ENCODE measurements around the gene PRKAB1. TPM values are rescaled to one million over a fixed set of nuclear protein-coding genes. Genes with fewer than 3 reads are reported as not detected.
A peak's percentile ranks its signal among the peaks of the same experiment; 100 is the strongest.

Gene PRKAB1
- total RNA-seq, 1 experiment from 2014 or later = 36.3 TPM

GRCh38 chr12:119642986-119643385 lies 24.9 kb upstream of the PRKAB1 start:
- H3K4me1 ChIP-seq (ENCODE audit: control insufficient read depth, insufficient read depth, low read length) = no peaks in the 10 kb centered on the region
- no peak for TF ChIP-seq SIN3A (IDR thresholded peaks at IDR 0.05; ENCODE audit: borderline replicate concordance, insufficient read depth, low read depth, low read length)
- TF ChIP-seq, protein P1, sequence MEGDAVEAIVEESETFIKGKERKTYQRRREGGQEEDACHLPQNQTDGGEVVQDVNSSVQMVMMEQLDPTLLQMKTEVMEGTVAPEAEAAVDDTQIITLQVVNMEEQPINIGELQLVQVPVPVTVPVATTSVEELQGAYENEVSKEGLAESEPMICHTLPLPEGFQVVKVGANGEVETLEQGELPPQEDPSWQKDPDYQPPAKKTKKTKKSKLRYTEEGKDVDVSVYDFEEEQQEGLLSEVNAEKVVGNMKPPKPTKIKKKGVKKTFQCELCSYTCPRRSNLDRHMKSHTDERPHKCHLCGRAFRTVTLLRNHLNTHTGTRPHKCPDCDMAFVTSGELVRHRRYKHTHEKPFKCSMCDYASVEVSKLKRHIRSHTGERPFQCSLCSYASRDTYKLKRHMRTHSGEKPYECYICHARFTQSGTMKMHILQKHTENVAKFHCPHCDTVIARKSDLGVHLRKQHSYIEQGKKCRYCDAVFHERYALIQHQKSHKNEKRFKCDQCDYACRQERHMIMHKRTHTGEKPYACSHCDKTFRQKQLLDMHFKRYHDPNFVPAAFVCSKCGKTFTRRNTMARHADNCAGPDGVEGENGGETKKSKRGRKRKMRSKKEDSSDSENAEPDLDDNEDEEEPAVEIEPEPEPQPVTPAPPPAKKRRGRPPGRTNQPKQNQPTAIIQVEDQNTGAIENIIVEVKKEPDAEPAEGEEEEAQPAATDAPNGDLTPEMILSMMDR (IDR thresholded peaks at IDR 0.05) = peak; percentile 60
- peaks cover 3% of the 10 kb centered on the region; the same call in 1 of the 2 replicates for H3K27me3 ChIP-seq (ENCODE audit: control insufficient read depth, insufficient read depth, low read length)
- H3K36me3 ChIP-seq (ENCODE audit: control insufficient read depth, insufficient read depth, low read length) = no peaks in the 10 kb centered on the region
- no peak overlapping the region for H3K27ac ChIP-seq (ENCODE audit: low read length)
- BruUV-seq (replicated peaks) = no TSS peak
- CTCF ChIA-PET = interaction anchor here (0.6 kb wide), 1 partner anchor 697 kb away, joined by 4 read pairs; no protein-coding TSS in a partner anchor
- no peak overlapping the region for H3K4me3 ChIP-seq (ENCODE audit: low read depth in 2 of 2, low read length in 2 of 2)
- in situ Hi-C loops (cut with HindIII; ENCODE audit: low pct_unique_long_range_greater_than_20kb, low sequenced_read_pairs) (no loop called here), intact Hi-C loops (cut with micrococcal nuclease; ENCODE audit: unreplicated experiment) (no loop called here)
- ATAC-seq (no peak), DNase-seq (ENCODE audit: low read depth, low spot score) (no peak)
- no peaks in the 10 kb centered on the region for H3K9me3 ChIP-seq (ENCODE audit: control insufficient read depth, insufficient read depth, low read depth, low read length)
- POLR2A ChIA-PET = interaction anchor here (0.6 kb wide), 1 partner anchor 1372 kb away, joined by 11 read pairs; no protein-coding TSS in a partner anchor

GRCh38 chr12:119644930-119645329 lies 23.0 kb upstream of the PRKAB1 start:
- intact Hi-C loops (cut with micrococcal nuclease; ENCODE audit: unreplicated experiment) = no loop called here
- Histone ChIP-seq H3K4me1 (ENCODE audit: control insufficient read depth, insufficient read depth, low read length) (no peaks in the 10 kb centered on the region), H3K27me3 (ENCODE audit: control insufficient read depth, insufficient read depth, low read length) (no peaks in the 10 kb centered on the region; the same call in 1 of the 2 replicates), H3K4me3 (ENCODE audit: low read depth in 2 of 2, low read length in 2 of 2) (no peak overlapping the region), H3K9me3 (ENCODE audit: control insufficient read depth, insufficient read depth, low read depth, low read length) (no peaks in the 10 kb centered on the region), H3K27ac (ENCODE audit: low read length) (no peak overlapping the region), H3K36me3 (ENCODE audit: control insufficient read depth, insufficient read depth, low read length) (no peaks in the 10 kb centered on the region)
- BruUV-seq (replicated peaks) = no TSS peak
- in situ Hi-C loops (cut with HindIII; ENCODE audit: low pct_unique_long_range_greater_than_20kb, low sequenced_read_pairs) = no loop called here
- DNase-seq (ENCODE audit: low read depth, low spot score) (no peak), ATAC-seq (no peak)
- ChIA-PET POLR2A (no interaction called here), CTCF (no interaction called here)
- TF ChIP-seq, protein P1 (IDR thresholded peaks at IDR 0.05) = no peak
- TF ChIP-seq TCF7L2 (IDR thresholded peaks at IDR 0.05; ENCODE audit: low read depth, low read length) (no peak), SIN3A (IDR thresholded peaks at IDR 0.05; ENCODE audit: borderline replicate concordance, insufficient read depth, low read depth, low read length) (no peak), POLR2AphosphoS5 (IDR thresholded peaks at IDR 0.05; ENCODE audit: low read depth, low read length) (no peak)
- TF ChIP-seq, protein P2, sequence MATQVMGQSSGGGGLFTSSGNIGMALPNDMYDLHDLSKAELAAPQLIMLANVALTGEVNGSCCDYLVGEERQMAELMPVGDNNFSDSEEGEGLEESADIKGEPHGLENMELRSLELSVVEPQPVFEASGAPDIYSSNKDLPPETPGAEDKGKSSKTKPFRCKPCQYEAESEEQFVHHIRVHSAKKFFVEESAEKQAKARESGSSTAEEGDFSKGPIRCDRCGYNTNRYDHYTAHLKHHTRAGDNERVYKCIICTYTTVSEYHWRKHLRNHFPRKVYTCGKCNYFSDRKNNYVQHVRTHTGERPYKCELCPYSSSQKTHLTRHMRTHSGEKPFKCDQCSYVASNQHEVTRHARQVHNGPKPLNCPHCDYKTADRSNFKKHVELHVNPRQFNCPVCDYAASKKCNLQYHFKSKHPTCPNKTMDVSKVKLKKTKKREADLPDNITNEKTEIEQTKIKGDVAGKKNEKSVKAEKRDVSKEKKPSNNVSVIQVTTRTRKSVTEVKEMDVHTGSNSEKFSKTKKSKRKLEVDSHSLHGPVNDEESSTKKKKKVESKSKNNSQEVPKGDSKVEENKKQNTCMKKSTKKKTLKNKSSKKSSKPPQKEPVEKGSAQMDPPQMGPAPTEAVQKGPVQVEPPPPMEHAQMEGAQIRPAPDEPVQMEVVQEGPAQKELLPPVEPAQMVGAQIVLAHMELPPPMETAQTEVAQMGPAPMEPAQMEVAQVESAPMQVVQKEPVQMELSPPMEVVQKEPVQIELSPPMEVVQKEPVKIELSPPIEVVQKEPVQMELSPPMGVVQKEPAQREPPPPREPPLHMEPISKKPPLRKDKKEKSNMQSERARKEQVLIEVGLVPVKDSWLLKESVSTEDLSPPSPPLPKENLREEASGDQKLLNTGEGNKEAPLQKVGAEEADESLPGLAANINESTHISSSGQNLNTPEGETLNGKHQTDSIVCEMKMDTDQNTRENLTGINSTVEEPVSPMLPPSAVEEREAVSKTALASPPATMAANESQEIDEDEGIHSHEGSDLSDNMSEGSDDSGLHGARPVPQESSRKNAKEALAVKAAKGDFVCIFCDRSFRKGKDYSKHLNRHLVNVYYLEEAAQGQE (IDR thresholded peaks at IDR 0.05; ENCODE audit: insufficient read depth in 1 of 2, low read depth in 2 of 2, low read length in 1 of 2) = no peak

Data from Panc1 (cell line).